GM19452 (cell line): ENCODE measurements around the gene UBE2E3.
"Not testable (repeated sequence)": the region's sequence is repeated elsewhere in the genome, so short reads cannot be mapped to it uniquely, and the experiment has no call there.

Experiments
- ATAC-seq: cut with Tn5 transposase; IDR thresholded peaks from one replicate; pipeline ENCODE4 v1.9.1; 2021; ENCODE audit not compliant: unreplicated experiment

UBE2E3 gene

GRCh38 chr2:181022652-181023051, 42.2 kb downstream of the UBE2E3 start:
- no peak for ATAC-seq

DNA sequence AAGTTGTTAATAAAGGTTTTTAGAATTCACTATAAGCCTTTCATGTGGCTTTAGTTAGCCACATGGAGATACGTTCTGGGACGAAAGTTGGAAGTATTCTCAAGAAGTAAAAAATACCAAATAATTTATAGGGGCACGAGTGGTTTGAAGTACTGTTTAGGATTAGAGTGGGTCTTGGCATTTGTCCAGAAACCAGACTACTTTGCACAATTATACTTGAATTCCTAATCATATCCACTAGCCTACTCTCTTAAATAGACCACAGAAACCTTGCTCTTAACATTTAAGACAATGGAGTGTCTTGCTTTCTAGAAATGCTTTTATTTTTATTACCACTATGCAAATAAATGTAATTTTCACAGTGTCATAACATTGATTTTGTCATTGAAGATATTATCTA, 44.6 kb downstream of the UBE2E3 start:
- ATAC-seq = no peak

- ATAC-seq = peak; percentile 78
Observed at GRCh38 chr2:181036445-181036844, 56.0 kb downstream of the UBE2E3 start.

GRCh38 chr2:181036848-181037603, 56.6 kb downstream of the UBE2E3 start:
- peak; percentile 80 for ATAC-seq

DNA sequence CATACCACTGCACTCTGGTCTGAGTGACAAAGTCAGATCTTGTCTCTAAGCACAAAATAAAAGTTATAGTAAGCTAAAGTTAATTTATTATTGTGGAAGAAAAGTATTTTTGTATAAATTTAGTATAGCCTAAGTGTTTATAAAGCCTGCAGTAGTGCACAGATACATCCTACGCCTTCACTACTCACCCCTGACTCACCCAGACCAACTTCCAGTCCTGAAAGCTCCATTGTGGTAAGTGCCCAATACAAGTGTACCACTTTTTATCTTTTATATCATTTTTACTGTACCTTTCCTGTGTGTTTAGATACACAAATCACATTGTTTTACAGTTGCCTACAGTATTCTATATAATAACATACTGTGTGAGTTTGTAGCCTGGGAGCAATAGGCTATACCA, 57.5 kb downstream of the UBE2E3 start:
- no peak for ATAC-seq

- ATAC-seq = no peak
Observed at GRCh38 chr2:181038796-181039195, 58.4 kb downstream of the UBE2E3 start.

- ATAC-seq = not testable (repeated sequence)
Observed at GRCh38 chr2:181040839-181041238, 60.4 kb downstream of the UBE2E3 start.

DNA sequence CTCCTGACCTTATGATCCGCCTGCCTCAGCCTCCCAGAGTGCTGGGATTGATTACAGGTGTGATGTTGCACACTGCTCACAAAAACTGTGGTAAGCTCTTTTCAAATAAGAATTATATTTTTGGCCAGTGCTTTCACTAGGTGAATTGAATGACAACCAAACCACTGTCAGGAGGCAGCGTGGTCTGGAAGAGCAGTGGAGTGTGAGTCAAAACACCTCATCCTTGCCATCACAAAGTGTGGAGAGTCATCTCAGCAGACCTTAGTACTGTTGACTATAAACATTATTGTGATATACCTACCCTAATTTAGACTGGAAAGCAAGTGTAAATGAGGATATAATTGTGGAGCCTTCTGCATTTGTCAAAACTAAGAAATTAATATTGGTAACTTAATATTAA, 61.3 kb downstream of the UBE2E3 start:
- no peak for ATAC-seq

- no peak for ATAC-seq
Observed at GRCh38 chr2:181042706-181043105, 62.3 kb downstream of the UBE2E3 start.

- ATAC-seq = peak; percentile 64
Observed at GRCh38 chr2:181046833-181047232, 66.4 kb downstream of the UBE2E3 start.

GRCh38 chr2:181047829-181048228, 67.4 kb downstream of the UBE2E3 start:
- ATAC-seq = no peak

GRCh38 chr2:181051861-181052522, 71.6 kb downstream of the UBE2E3 start:
- ATAC-seq = no peak

DNA sequence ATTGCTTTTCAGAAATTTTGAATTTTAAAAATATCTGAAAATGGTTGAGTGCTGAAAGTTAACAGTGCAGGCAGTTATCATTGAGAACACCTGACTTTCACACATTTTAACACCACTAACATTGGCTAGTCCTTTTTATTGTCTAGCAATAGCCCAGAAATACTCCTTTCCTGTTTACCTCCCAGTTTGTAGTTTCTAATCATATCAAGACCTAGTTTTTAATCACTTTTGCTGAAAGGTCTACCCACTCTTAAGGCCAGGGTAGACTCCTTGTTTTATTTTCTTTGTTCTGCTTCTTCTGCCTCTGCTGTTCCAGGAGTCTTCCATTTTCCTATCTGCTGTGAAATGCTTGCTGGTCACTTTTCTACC, 72.1 kb downstream of the UBE2E3 start:
- ATAC-seq = no peak

DNA sequence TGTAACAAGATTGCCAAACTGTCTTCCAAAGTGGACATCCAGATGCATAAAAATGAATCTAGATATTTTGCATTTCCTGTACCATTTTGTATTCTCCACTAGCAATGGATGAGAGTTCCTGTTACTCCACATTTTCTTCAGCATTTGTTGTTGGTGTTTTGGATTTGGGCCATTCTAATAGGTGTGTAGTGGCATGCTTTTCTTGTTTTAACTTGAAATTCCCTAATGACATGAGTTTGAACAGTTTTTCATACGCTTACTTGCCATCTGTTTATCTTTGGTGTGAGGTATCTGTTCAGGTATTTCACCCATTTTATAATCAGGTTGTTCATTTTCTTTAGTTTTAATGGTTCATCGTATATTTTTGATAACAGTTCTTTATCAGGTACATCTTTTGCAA, 73.9 kb downstream of the UBE2E3 start:
- no peak for ATAC-seq

- ATAC-seq = no peak
Observed at GRCh38 chr2:181054843-181055242, 74.4 kb downstream of the UBE2E3 start.

DNA sequence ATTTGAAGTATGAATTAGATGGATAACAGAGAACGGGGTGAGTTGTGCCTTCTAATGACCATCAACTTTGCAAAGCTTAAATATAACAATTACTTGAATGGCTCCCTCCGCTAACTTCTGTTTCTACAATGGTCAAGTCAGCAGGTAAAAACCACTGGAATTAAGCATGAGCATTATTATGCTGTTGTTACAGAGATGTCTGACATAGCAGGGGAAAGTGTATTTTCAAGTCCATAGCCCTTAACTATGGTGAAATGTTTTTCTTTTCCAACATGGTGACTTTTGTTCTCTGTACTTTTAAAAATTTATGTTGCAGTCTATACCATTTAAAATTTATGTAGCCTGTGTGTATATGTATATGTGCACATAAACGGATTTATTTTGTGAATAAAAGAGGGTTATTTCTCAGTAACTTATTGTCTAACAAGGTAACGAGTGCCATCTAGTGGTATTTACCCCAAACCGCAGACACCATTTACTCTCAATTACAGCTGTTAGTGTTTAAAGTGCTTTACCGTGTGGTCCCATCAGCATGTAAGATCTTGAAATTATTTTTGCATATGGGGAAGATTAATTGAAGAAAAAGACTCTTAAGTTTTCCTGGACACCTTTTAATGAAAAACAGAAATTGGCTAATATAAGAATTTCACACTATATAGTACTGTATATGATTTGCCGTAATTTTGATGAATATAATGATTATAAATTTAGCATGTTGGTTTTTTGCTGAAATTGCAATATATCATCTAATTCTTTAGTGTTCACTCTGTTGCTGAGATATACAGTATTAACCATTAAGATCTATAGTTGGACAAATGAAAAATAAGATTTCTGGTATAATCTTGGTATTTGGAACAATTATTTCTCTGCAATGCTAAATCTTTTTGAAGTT, 78.2 kb downstream of the UBE2E3 start:
- no peak for ATAC-seq

DNA sequence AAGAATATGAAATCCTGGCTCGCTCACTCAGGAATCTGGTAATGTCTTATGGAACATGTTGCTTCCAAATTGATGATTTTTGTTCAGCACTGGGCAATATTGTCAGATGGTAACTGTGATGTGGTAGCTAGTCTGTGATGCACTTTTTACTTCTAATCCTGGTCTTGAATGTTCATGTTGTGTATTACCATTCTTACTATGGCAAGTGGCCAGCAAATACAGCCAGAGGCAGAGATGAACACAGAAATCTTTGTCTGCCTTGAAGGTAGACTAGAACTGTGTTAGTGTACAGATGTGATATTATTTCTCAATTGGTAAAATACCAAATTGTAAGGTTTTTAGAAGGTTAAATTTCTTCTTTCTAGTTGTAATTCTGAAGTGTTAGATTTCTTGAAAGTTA, 83.3 kb downstream of the UBE2E3 start:
- no peak for ATAC-seq

- ATAC-seq = no peak
Observed at GRCh38 chr2:181065458-181065857, 85.1 kb downstream of the UBE2E3 start.

GRCh38 chr2:181066333-181066732, 85.9 kb downstream of the UBE2E3 start:
- ATAC-seq = no peak

DNA sequence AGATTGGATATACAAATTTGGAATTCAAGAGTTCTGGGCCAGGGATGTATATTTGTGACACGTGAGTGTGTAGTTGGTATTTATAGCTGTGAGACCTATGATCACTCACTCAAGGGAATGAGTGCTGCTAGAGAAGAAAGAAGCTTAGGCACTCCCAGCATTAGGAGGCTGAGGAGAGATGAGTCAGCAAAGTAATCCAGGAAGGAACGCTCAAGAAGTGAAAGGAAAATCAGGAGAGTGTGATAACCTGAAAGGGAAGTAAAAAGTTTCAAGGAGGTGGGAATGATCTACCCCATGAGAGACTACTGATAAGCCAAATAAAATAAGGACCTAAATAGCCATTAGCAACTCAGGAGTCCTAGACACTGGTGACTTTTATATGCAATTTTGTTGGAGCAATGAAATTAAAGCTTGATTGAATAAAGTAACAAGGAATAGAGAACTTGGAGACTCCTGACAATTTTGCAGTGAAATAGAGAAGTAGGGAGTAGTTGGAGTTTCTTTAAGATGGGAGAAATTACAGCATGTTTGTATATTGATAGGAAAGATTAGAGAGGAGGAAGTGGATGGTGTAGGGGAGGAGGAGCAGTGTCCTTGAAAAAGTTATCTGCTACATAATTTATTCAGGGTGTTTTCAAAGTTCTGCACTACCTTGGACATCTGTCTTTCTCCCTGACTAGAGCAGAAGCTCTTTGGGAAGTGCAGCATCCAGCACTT, 89.9 kb downstream of the UBE2E3 start:
- ATAC-seq = no peak

GRCh38 chr2:181070836-181071200, 90.4 kb downstream of the UBE2E3 start:
- no peak for ATAC-seq
